Right lobe of liver (tissue), 4 donors: ENCODE data around the gene AFP.

Experiments
- CTCF ChIP-seq, 4 donors: fragments of 200-600 bp in 3 of 4; fragments of 450-650 bp in 1 of 4; IDR thresholded peaks; one replicate each; pipeline versions ENCODE4 v1.5.1 to v1.8.0; 2016 to 2022; ENCODE audit warnings: antibody characterized with exemption in 4 of 4, mild to moderate bottlenecking in 2 of 4
- POLR2A ChIP-seq: fragments of 450-650 bp; IDR thresholded peaks from one replicate; pipeline ENCODE4 v1.6.1; 2017; ENCODE audit warnings: antibody characterized with exemption, mild to moderate bottlenecking
- donor health status: DM: no; HTN: no; CAD: no.
- donor health status: DM: no; HTN: no; CAD: no.
- donor health status: DM: no; HTN: yes; CAD: no.

- TF ChIP-seq CTCF (IDR thresholded peaks at IDR 0.05) (no peak), POLR2A (no peak)
Observed at GRCh38 chr4:73451981-73452747, 16.1 kb downstream of the AFP start.
